NCI-H526 treated with DMSO at 0.1 percent for 48 hours (cell line): ENCODE data around the gene BTLA.
"Not testable (repeated sequence)": the region's sequence is repeated elsewhere in the genome, so short reads cannot be mapped to it uniquely, and the experiment has no call there.

Source experiments
- DNase-seq: peaks from one replicate; lab custom pipeline; 2025; lab: John Stamatoyannopoulos, UW

The BTLA gene

GRCh38 chr3:112437146-112438022, 61.9 kb downstream of the BTLA start:
- no peak for DNase-seq

- DNase-seq = no peak
These were observed 69.3 kb downstream of the BTLA start for GRCh38 chr3:112429960-112430359.

GRCh38 chr3:112427123-112427522, 72.1 kb downstream of the BTLA start:
- DNase-seq = no peak

- no peak for DNase-seq
These were observed 73.2 kb downstream of the BTLA start for GRCh38 chr3:112425858-112426750.

GRCh38 chr3:112425382-112425781, 73.9 kb downstream of the BTLA start:
- DNase-seq = no peak

GRCh38 chr3:112424394-112424793, 74.9 kb downstream of the BTLA start:
- DNase-seq = no peak

- DNase-seq = not testable (repeated sequence)
These were observed 76.4 kb downstream of the BTLA start for GRCh38 chr3:112422921-112423320.

- not testable (repeated sequence) for DNase-seq
These were observed 80.7 kb downstream of the BTLA start for GRCh38 chr3:112418526-112418925.

- DNase-seq = no peak
These were observed 81.5 kb downstream of the BTLA start for GRCh38 chr3:112417696-112418318.

GRCh38 chr3:112416391-112417212, 82.7 kb downstream of the BTLA start:
- DNase-seq = no peak

- no peak for DNase-seq
These were observed 83.9 kb downstream of the BTLA start for GRCh38 chr3:112415390-112415789.
